ENCODE results near the gene ADA.

- TF ChIP-seq CTCF (IDR thresholded peaks at IDR 0.05 in 2 of 3, conservative IDR thresholded peaks at IDR 0.05 in 1 of 3; ENCODE audit: insufficient read depth in 2 of 3, low read depth in 1 of 3, low read length in 3 of 3) (no peak), POLR2A (conservative IDR thresholded peaks at IDR 0.05) (no peak), POLR2AphosphoS5 (IDR thresholded peaks at IDR 0.05; ENCODE audit: control insufficient read depth, insufficient read depth, low read depth, low read length) (no peak), NR2C2 (CRISPR knock-in tag; IDR thresholded peaks at IDR 0.05) (no peak), NR2C2 (tag; IDR thresholded peaks at IDR 0.05) (no peak), PREB (CRISPR knock-in tag; IDR thresholded peaks at IDR 0.05) (no peak), U2AF2 (optimal IDR thresholded peaks at IDR 0.05; ENCODE audit: low read depth, low read length) (no peak), ATF4 (CRISPR knock-in tag; IDR thresholded peaks at IDR 0.05) (no peak), HDGF (IDR thresholded peaks at IDR 0.05) (no peak), EHMT2 (IDR thresholded peaks at IDR 0.05) (no peak), CAMTA2 (CRISPR knock-in tag; conservative IDR thresholded peaks at IDR 0.05) (no peak), ZNF224 (CRISPR knock-in tag; IDR thresholded peaks at IDR 0.05) (no peak), ZNF184 (CRISPR knock-in tag; IDR thresholded peaks at IDR 0.05) (no peak), POLR2H (tag; IDR thresholded peaks at IDR 0.05; ENCODE audit: low read depth) (no peak), ZBTB9 (CRISPR knock-in tag; IDR thresholded peaks at IDR 0.05) (no peak)
Observed at GRCh38 chr20:44653546-44653945, 2.0 kb upstream of the ADA start.
